ENCODE measurements around the gene NPBWR2. TPM values are rescaled to one million over a fixed set of nuclear protein-coding genes. Genes with fewer than 3 reads are reported as not detected.

Gene NPBWR2
- total RNA-seq, 4 donors from 2014 or later: not detected

- H3K27me3 ChIP-seq: peaks cover 13 to 63% (median 21%) of the 10 kb centered on the region in 4 donors
- intact Hi-C loops (cut with DNase I): no loop called here
- TF ChIP-seq POLR2A (IDR thresholded peaks at IDR 0.05): no peak
- TF ChIP-seq CTCF (IDR thresholded peaks at IDR 0.05): no peak
- no peak overlapping the region for H3K27ac ChIP-seq
- no peaks in the 10 kb centered on the region for H3K9me3 ChIP-seq
- H3K4me1 ChIP-seq: peaks cover 5 to 13% (median 11%) of the 10 kb centered on the region in 3 donors
- 86% methylated on average over 10 of the region's 21 CpGs; no CpG with 5 or more reads in 1 of the 2 donors for WGBS, 2 donors
- no peak overlapping the region for H3K4me3 ChIP-seq
- H3K36me3 ChIP-seq: no peaks in the 10 kb centered on the region
- no peak for DNase-seq
Observed at GRCh38 chr20:64099086-64099786, 8.1 kb downstream of the NPBWR2 start.

- peaks cover 13 to 56% (median 21%) of the 10 kb centered on the region in 4 donors for H3K27me3 ChIP-seq
Observed at GRCh38 chr20:64098471-64099013, 8.8 kb downstream of the NPBWR2 start.

GRCh38 chr20:64096535-64096934 lies 10.8 kb downstream of the NPBWR2 start:
- no peak for DNase-seq
- intact Hi-C loops (cut with DNase I): no loop called here
- H3K27me3 ChIP-seq: peaks cover 2 to 50% (median 6%) of the 10 kb centered on the region in 4 donors
- H3K4me3 ChIP-seq: no peak overlapping the region
- TF ChIP-seq CTCF (IDR thresholded peaks at IDR 0.05) (no peak), POLR2A (IDR thresholded peaks at IDR 0.05) (no peak)
- WGBS, 2 donors: 64 to 80% methylated on average over 6 of the region's 6 CpGs
- no peak overlapping the region for H3K27ac ChIP-seq
- H3K4me1 ChIP-seq: peaks cover 0 to 13% (median 0%) of the 10 kb centered on the region in 3 donors
- H3K9me3 ChIP-seq: no peaks in the 10 kb centered on the region
- no peaks in the 10 kb centered on the region for H3K36me3 ChIP-seq

More at GRCh38 chr20:64098471-64099013, 8.8 kb downstream of the NPBWR2 start:
- intact Hi-C loops (cut with DNase I): no loop called here
- no peak for TF ChIP-seq CTCF (IDR thresholded peaks at IDR 0.05)
- TF ChIP-seq POLR2A (IDR thresholded peaks at IDR 0.05): no peak
- WGBS, 2 donors: 94 to 100% methylated on average over 5 to 17 of the region's 28 CpGs
- H3K4me3 ChIP-seq: no peak overlapping the region
- no peak overlapping the region for H3K27ac ChIP-seq
- no peaks in the 10 kb centered on the region for H3K9me3 ChIP-seq
- H3K36me3 ChIP-seq: no peaks in the 10 kb centered on the region
- no peak for DNase-seq
- H3K4me1 ChIP-seq: peaks cover 5 to 13% (median 11%) of the 10 kb centered on the region in 3 donors

GRCh38 chr20:64095927-64096326 lies 11.4 kb downstream of the NPBWR2 start:
- H3K27ac ChIP-seq: no peak overlapping the region
- H3K36me3 ChIP-seq: no peaks in the 10 kb centered on the region
- no peak overlapping the region for H3K4me3 ChIP-seq
- H3K4me1 ChIP-seq: peaks cover 0 to 13% (median 0%) of the 10 kb centered on the region in 3 donors
- no peak for TF ChIP-seq CTCF (IDR thresholded peaks at IDR 0.05)
- TF ChIP-seq POLR2A (IDR thresholded peaks at IDR 0.05): no peak
- H3K27me3 ChIP-seq: peaks cover 0 to 44% (median under 1%) of the 10 kb centered on the region in 4 donors
- DNase-seq: no peak
- whole genome bisulfite sequencing, 2 donors: 45 to 83% methylated on average over 5 to 7 of the region's 11 CpGs
- H3K9me3 ChIP-seq: no peaks in the 10 kb centered on the region
- intact Hi-C loops (cut with DNase I): no loop called here

- Histone ChIP-seq H3K36me3 (no peaks in the 10 kb centered on the region), H3K4me1 (peaks cover 0 to 13% (median 0%) of the 10 kb centered on the region in 3 donors), H3K9me3 (no peaks in the 10 kb centered on the region), H3K27ac (no peak overlapping the region), H3K4me3 (no peak overlapping the region), H3K27me3 (peaks cover 0 to 40% (median 0%) of the 10 kb centered on the region in 4 donors)
- WGBS, 2 donors: 55 to 75% methylated on average over 4 of the region's 4 CpGs
- intact Hi-C loops (cut with DNase I): no loop called here
- no peak for TF ChIP-seq CTCF (IDR thresholded peaks at IDR 0.05)
- no peak for TF ChIP-seq POLR2A (IDR thresholded peaks at IDR 0.05)
- DNase-seq: no peak
Observed at GRCh38 chr20:64095455-64095854, 11.9 kb downstream of the NPBWR2 start.
